Liver (tissue), 10 donors: ENCODE results near the gene SRCAP. TPM values are rescaled to one million over a fixed set of nuclear protein-coding genes. Genes with fewer than 3 reads are reported as not detected.

Source experiments
- DNase-seq: peaks from one replicate; pipeline ENCODE4 v3.0.0-alpha.2; 2017; ENCODE audit warnings: low spot score
- H3K27ac ChIP-seq, 2 donors: one replicate each; pipeline ENCODE4 v1.7.0; 2013; ENCODE audit warnings: inconsistent platforms in 2 of 2, low read length in 2 of 2, control low read depth in 1 of 2, low read depth in 1 of 2, mild to moderate bottlenecking in 1 of 2
- H3K27me3 ChIP-seq, 4 donors: one replicate each; pipeline versions ENCODE4 v1.6.1 to v1.7.0; 2013; ENCODE audit warnings: low read length in 3 of 4, inconsistent platforms in 1 of 4, mild to moderate bottlenecking in 1 of 4, moderate library complexity in 1 of 4; ENCODE audit not compliant: control insufficient read depth in 4 of 4, insufficient read depth in 4 of 4
- H3K36me3 ChIP-seq, 4 donors: one replicate each; pipeline versions ENCODE4 v1.6.1 to v1.7.0; 2013; ENCODE audit warnings: low read length in 3 of 4, mild to moderate bottlenecking in 3 of 4, low read depth in 1 of 4, moderate library complexity in 1 of 4; ENCODE audit not compliant: control insufficient read depth in 4 of 4, insufficient read depth in 3 of 4
- H3K4me1 ChIP-seq, 4 donors: one replicate each; pipeline versions ENCODE4 v1.6.1 to v1.7.0; 2013; ENCODE audit warnings: low read length in 3 of 4, mild to moderate bottlenecking in 3 of 4, moderate library complexity in 1 of 4; ENCODE audit not compliant: control insufficient read depth in 4 of 4, insufficient read depth in 4 of 4
- H3K4me3 ChIP-seq, 3 donors: one replicate each; pipeline versions ENCODE4 v1.6.1 to v1.7.0; 2013; ENCODE audit warnings: low read length in 3 of 3, control low read depth in 1 of 3, low read depth in 1 of 3, mild to moderate bottlenecking in 1 of 3
- H3K9ac ChIP-seq, 2 donors: one replicate each; pipeline ENCODE4 v1.7.0; 2013; ENCODE audit warnings: low read length in 2 of 2, mild to moderate bottlenecking in 2 of 2, moderate library complexity in 2 of 2, control low read depth in 1 of 2, low read depth in 1 of 2
- H3K9me3 ChIP-seq, 4 donors: one replicate each; pipeline versions ENCODE4 v1.6.1 to v1.7.0; 2013; ENCODE audit warnings: low read length in 3 of 4; ENCODE audit not compliant: control insufficient read depth in 4 of 4
- CTCF ChIP-seq: fragments of 150-350 bp; IDR thresholded peaks from 2 replicates; pipeline ENCODE4 v1.5.1; 2017; ENCODE audit warnings: improper control_type of control experiment, low read depth, low read length; ENCODE audit not compliant: missing input control
- EGR1 ChIP-seq, 2 donors: IDR thresholded peaks; 2 replicates each; pipeline ENCODE4 v1.6.1; 2016 to 2018; ENCODE audit warnings: antibody characterized with exemption in 2 of 2, low read depth in 2 of 2
- FOXA2 ChIP-seq: IDR thresholded peaks from 2 replicates; pipeline ENCODE4 v1.6.1; 2016; ENCODE audit warnings: antibody characterized with exemption
- REST ChIP-seq: IDR thresholded peaks from 2 replicates; pipeline ENCODE4 v1.6.1; 2016; ENCODE audit warnings: antibody characterized with exemption, mild to moderate bottlenecking
- SP1 ChIP-seq: IDR thresholded peaks from 2 replicates; pipeline ENCODE4 v1.6.1; 2018; ENCODE audit warnings: antibody characterized with exemption, mild to moderate bottlenecking
- YY1 ChIP-seq: IDR thresholded peaks from 2 replicates; pipeline ENCODE4 v1.6.1; 2016; ENCODE audit warnings: antibody characterized with exemption, mild to moderate bottlenecking
- WGBS: extraction: QIAGEN DNeasy Blood & Tissue Kit; methylation state at CpG from one replicate; pipeline ENCODE4 v1.1.7; 2013; 5-methylcytosine and 5-hydroxymethylcytosine counted together
- polyA plus RNA-seq, 2 donors: library from polyadenylated mRNA; stranded (reverse) in 1 of 2; unstranded in 1 of 2; fragments of 200-250 nt in 1 of 2; fragments of >200 nt in 1 of 2; fragmentation: Nextera tagmentation in 1 of 2; extraction: Ambion mirVana in 1 of 2; gene quantifications; one replicate each; pipeline versions ENCODE4 v1.2.1 to v1.2.3, GENCODE V29; 2013 to 2015
- small RNA-seq: library from RNA; depleted of rRNA; stranded (forward); fragments of <200 nt; gene quantifications from one replicate; pipeline ENCODE3, GENCODE V24; 2014
- total RNA-seq, 2 donors: library from RNA; depleted of rRNA; stranded (reverse); fragments of >200 nt; gene quantifications; one replicate each; pipeline ENCODE4 v1.2.3, GENCODE V29; 2014
- donor health status: healthy.
- donor health status: healthy.
- donor health status: healthy.
- donor health status: healthy.
- donor health status: healthy.

The SRCAP gene
- total and polyA plus RNA-seq, 4 donors, result 7.6 to 27.7 (median 17.7) TPM

- peak overlapping the region; percentile 39 to 56 for H3K27ac ChIP-seq
- 48% methylated on average over 11 of the region's 11 CpGs for WGBS
- no peaks in the 10 kb centered on the region for H3K27me3 ChIP-seq
- H3K4me1 ChIP-seq, result peaks cover 5 to 20% (median 11%) of the 10 kb centered on the region in 4 donors
- TF ChIP-seq YY1 (no peak), REST (no peak), FOXA2 (no peak), CTCF (no peak), EGR1 (IDR thresholded peaks at IDR 0.05; ENCODE audit: low read depth in 2 of 2) (no peak), SP1 (no peak)
- H3K4me3 ChIP-seq, result peak overlapping the region; percentile 84 to 98 (median 92)
- H3K9ac ChIP-seq, result peak overlapping the region in 1 of 2 donors; percentile 50
- no peaks in the 10 kb centered on the region for H3K9me3 ChIP-seq
- DNase-seq, result no peak
- peaks cover 0 to 7% (median 3%) of the 10 kb centered on the region in 4 donors for H3K36me3 ChIP-seq
These were observed 88.8 kb downstream of the SRCAP start for GRCh38 chr16:30787613-30788378.

Small RNAs within 50 kb of the gene (small RNA-seq; reads per million reads assigned to genes)
- gene RNU6-1043P (not detected), gene RNU6-416P (not detected), gene SNORA30 (4.1 reads per million, percentile 92 among the genes with 10 or more reads in this experiment)

Other genes starting within 250 kb of the SRCAP start
- gene ITGAL, start 226.4 kb upstream of the SRCAP start, total RNA-seq, result 10 to 100 TPM in 1 of 2 donors, 1 to 10 TPM in 1; 9.4 to 11.8 TPM
- gene ITGAL, start 226.4 kb upstream of the SRCAP start, polyA plus RNA-seq, result 1 to 10 TPM; 4.3 to 4.4 TPM
- 10 to 100 TPM in 1 of 2 donors, 1 to 10 TPM in 1; 8.9 to 12.8 TPM for gene ZNF768, start 172.6 kb upstream of the SRCAP start, total RNA-seq
- 10 to 100 TPM in 1 of 2 donors, 1 to 10 TPM in 1; 2.2 to 16.9 TPM for gene ZNF768, start 172.6 kb upstream of the SRCAP start, polyA plus RNA-seq
- 10 to 100 TPM in 1 of 2 donors, 1 to 10 TPM in 1; 6.9 to 10.5 TPM for gene ZNF747, start 164.3 kb upstream of the SRCAP start, total RNA-seq
- 1 to 10 TPM; 3.8 to 6.2 TPM for gene ZNF747, start 164.3 kb upstream of the SRCAP start, polyA plus RNA-seq
- 1 to 10 TPM; 5.0 to 6.8 TPM for gene ZNF764, start 140.8 kb upstream of the SRCAP start, total RNA-seq
- gene ZNF764, start 140.8 kb upstream of the SRCAP start, polyA plus RNA-seq, result 1 to 10 TPM; 1.6 to 3.4 TPM
- 1 to 10 TPM; 3.4 to 3.7 TPM for gene ZNF688, start 127.5 kb upstream of the SRCAP start, total RNA-seq
- gene ZNF688, start 127.5 kb upstream of the SRCAP start, polyA plus RNA-seq, result 1 to 10 TPM; 5.8 to 8.9 TPM
- gene ZNF785, start 113.5 kb upstream of the SRCAP start, total RNA-seq, result 1 to 10 TPM; 4.5 to 5.9 TPM
- 1 to 10 TPM; 1.8 to 2.0 TPM for gene ZNF785, start 113.5 kb upstream of the SRCAP start, polyA plus RNA-seq
- gene ZNF689, start 88.8 kb upstream of the SRCAP start, total RNA-seq, result 1 to 10 TPM; 4.6 to 5.8 TPM
- 1 to 10 TPM; 2.6 to 4.0 TPM for gene ZNF689, start 88.8 kb upstream of the SRCAP start, polyA plus RNA-seq
- 1 to 10 TPM; 7.5 to 9.1 TPM for gene PRR14, start 48.2 kb upstream of the SRCAP start, total RNA-seq
- gene PRR14, start 48.2 kb upstream of the SRCAP start, polyA plus RNA-seq, result 10 to 100 TPM in 1 of 2 donors, 1 to 10 TPM in 1; 8.6 to 13.5 TPM
- 10 to 100 TPM in 1 of 2 donors, 1 to 10 TPM in 1; 7.3 to 15.1 TPM for gene FBRS, start 40.7 kb upstream of the SRCAP start, total RNA-seq
- gene FBRS, start 40.7 kb upstream of the SRCAP start, polyA plus RNA-seq, result 10 to 100 TPM in 1 of 2 donors, 1 to 10 TPM in 1; 4.1 to 15.5 TPM
- gene PHKG2, start 49.3 kb downstream of the SRCAP start, total RNA-seq, result 10 to 100 TPM in 1 of 2 donors, 1 to 10 TPM in 1; 9.2 to 16.3 TPM
- gene PHKG2, start 49.3 kb downstream of the SRCAP start, polyA plus RNA-seq, result 10 to 100 TPM; 19.5 to 21.2 TPM
- gene CFAP119, start 62.9 kb downstream of the SRCAP start, total RNA-seq, result 1 to 10 TPM in 1 of 2 donors, under 1 TPM in 1; 0.33 to 2.7 TPM
- 1 to 10 TPM in 1 of 2 donors, under 1 TPM in 1; 0.82 to 1.6 TPM for gene CFAP119, start 62.9 kb downstream of the SRCAP start, polyA plus RNA-seq
- gene RNF40, start 63.2 kb downstream of the SRCAP start, total RNA-seq, result 10 to 100 TPM; 41.0 to 55.4 TPM
- 10 to 100 TPM; 25.9 to 27.1 TPM for gene RNF40, start 63.2 kb downstream of the SRCAP start, polyA plus RNA-seq
- gene ZNF629, start 88.0 kb downstream of the SRCAP start, total RNA-seq, result 1 to 10 TPM; 3.3 to 4.2 TPM
- 1 to 10 TPM in 1 of 2 donors, under 1 TPM in 1; 0.86 to 3.5 TPM for gene ZNF629, start 88.0 kb downstream of the SRCAP start, polyA plus RNA-seq
- 1 to 10 TPM; 3.4 to 6.1 TPM for gene BCL7C, start 194.9 kb downstream of the SRCAP start, total RNA-seq
- gene BCL7C, start 194.9 kb downstream of the SRCAP start, polyA plus RNA-seq, result 1 to 10 TPM; 4.9 to 7.1 TPM
- under 1 TPM in 1 of 2 donors, not detected in 1; 0.75 TPM for gene CTF1, start 197.4 kb downstream of the SRCAP start, total RNA-seq
- gene CTF1, start 197.4 kb downstream of the SRCAP start, polyA plus RNA-seq, result under 1 TPM; 0.19 to 0.35 TPM
- gene FBXL19, start 224.4 kb downstream of the SRCAP start, total RNA-seq, result 1 to 10 TPM; 3.0 to 4.8 TPM
- 1 to 10 TPM in 1 of 2 donors, under 1 TPM in 1; 0.31 to 2.4 TPM for gene FBXL19, start 224.4 kb downstream of the SRCAP start, polyA plus RNA-seq
- gene ORAI3, start 249.9 kb downstream of the SRCAP start, total RNA-seq, result 10 to 100 TPM; 26.6 to 39.1 TPM
- gene ORAI3, start 249.9 kb downstream of the SRCAP start, polyA plus RNA-seq, result 10 to 100 TPM; 28.8 to 34.1 TPM